Transverse colon (tissue), 4 donors: ENCODE results near the gene ZNF155. TPM values are rescaled to one million over a fixed set of nuclear protein-coding genes. Genes with fewer than 3 reads are reported as not detected.

Source experiments
- small RNA-seq, 4 donors: library from RNA; depleted of rRNA; stranded (forward); fragments of <200 nt; gene quantifications; one replicate each; pipeline ENCODE3, GENCODE V24; 2016
- total RNA-seq, 4 donors: library from RNA; depleted of rRNA; stranded (reverse); fragments of >200 nt; gene quantifications; one replicate each; pipeline ENCODE4 v1.1.0, GENCODE V29; 2016

Gene ZNF155
- total RNA-seq, 4 donors from 2014 or later: 1.2 to 7.5 (median 3.8) TPM

Small RNA genes within 50 kb of the gene (small RNA-seq; reads per million reads assigned to genes)
- gene AC006213.5: 0 reads per million in 4 donors

Other genes with a start within 250 kb of the ZNF155 start
- 10 to 100 TPM in 3 of 4 donors, 1 to 10 TPM in 1; 4.1 to 68.7 (median 13.8) TPM for gene SMG9, start 229.2 kb upstream of the ZNF155 start, total RNA-seq
- gene KCNN4, start 203.2 kb upstream of the ZNF155 start, total RNA-seq: 10 to 100 TPM in 3 of 4 donors, not detected in 1; 26.5 to 72.2 (median 37.4) TPM
- gene LYPD5, start 181.7 kb upstream of the ZNF155 start, total RNA-seq: 1 to 10 TPM in 3 of 4 donors, not detected in 1; 2.1 to 5.2 (median 2.6) TPM
- gene ZNF283, start 156.9 kb upstream of the ZNF155 start, total RNA-seq: 100 to 1,000 TPM in 1 of 4 donors, 10 to 100 TPM in 3; 10.9 to 168 (median 17.8) TPM
- 1 to 10 TPM in 3 of 4 donors, not detected in 1; 2.9 to 7.8 (median 3.0) TPM for gene ZNF404, start 100.2 kb upstream of the ZNF155 start, total RNA-seq
- 10 to 100 TPM in 3 of 4 donors, under 1 TPM in 1; 0.75 to 19.9 (median 11.6) TPM for gene ZNF45, start 48.9 kb upstream of the ZNF155 start, total RNA-seq
- gene ZNF221, start 33.0 kb upstream of the ZNF155 start, total RNA-seq: 10 to 100 TPM in 1 of 4 donors, 1 to 10 TPM in 2, under 1 TPM in 1; 1.00 to 32.2 (median 3.7) TPM
- 1 to 10 TPM; 1.8 to 5.9 (median 3.5) TPM for gene ZNF230, start 18.8 kb downstream of the ZNF155 start, total RNA-seq
- 1 to 10 TPM in 3 of 4 donors, not detected in 1; 2.2 to 6.3 (median 3.0) TPM for gene ZNF222, start 41.2 kb downstream of the ZNF155 start, total RNA-seq
- gene ZNF223, start 67.8 kb downstream of the ZNF155 start, total RNA-seq: 1 to 10 TPM in 3 of 4 donors, not detected in 1; 2.2 to 8.5 (median 6.5) TPM
- gene ZNF284, start 88.0 kb downstream of the ZNF155 start, total RNA-seq: 1 to 10 TPM in 2 of 4 donors, not detected in 2; 2.5 to 3.2 TPM
- 10 to 100 TPM; 37.1 to 49.7 (median 44.2) TPM for gene ZNF224, start 110.2 kb downstream of the ZNF155 start, total RNA-seq
- 10 to 100 TPM in 1 of 4 donors, 1 to 10 TPM in 2, not detected in 1; 3.0 to 26.9 (median 5.1) TPM for gene ZNF225, start 129.2 kb downstream of the ZNF155 start, total RNA-seq
- 10 to 100 TPM in 2 of 4 donors, 1 to 10 TPM in 1, not detected in 1; 4.6 to 12.4 (median 10.1) TPM for gene ZNF234, start 157.4 kb downstream of the ZNF155 start, total RNA-seq
- gene ZNF226, start 180.9 kb downstream of the ZNF155 start, total RNA-seq: 10 to 100 TPM in 3 of 4 donors, 1 to 10 TPM in 1; 4.1 to 27.1 (median 23.9) TPM
- gene ZNF227, start 228.3 kb downstream of the ZNF155 start, total RNA-seq: 10 to 100 TPM in 2 of 4 donors, 1 to 10 TPM in 2; 2.4 to 12.4 (median 10.5) TPM